ENCODE measurements around the gene LONP2. TPM values are rescaled to one million over a fixed set of nuclear protein-coding genes. Genes with fewer than 3 reads are reported as not detected.

Gene LONP2
- total and polyA plus RNA-seq, 5 donors = 29.3 to 79.3 (median 75.5) TPM

DNA sequence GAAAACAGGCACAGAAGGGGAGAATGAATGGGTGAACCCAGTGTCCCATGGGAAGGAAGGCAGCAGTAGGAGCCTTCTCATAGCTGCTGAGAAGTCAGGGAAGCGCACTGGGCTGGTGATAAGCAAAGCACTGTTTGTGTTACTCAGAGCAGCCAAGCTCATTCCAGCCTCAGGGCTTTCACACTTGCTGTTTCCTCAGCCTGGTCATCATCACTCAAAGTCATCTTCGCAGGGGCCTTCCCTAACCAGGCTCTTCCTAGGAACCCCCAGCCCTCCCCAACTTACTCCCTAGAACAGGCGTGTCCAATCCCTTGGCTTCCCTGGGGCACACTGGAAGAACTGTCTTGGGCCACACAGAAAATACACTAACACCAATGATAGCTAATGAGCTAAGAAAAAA is 32.1 kb upstream of the LONP2 start:
- DNase-seq (no peak), ATAC-seq (no peak)
- no peak overlapping the region for H3K4me3 ChIP-seq (ENCODE audit: low read length)
- H3K9me3 ChIP-seq (ENCODE audit: control insufficient read depth, low read length) = no peaks in the 10 kb centered on the region
- H3K4me1 ChIP-seq (ENCODE audit: control insufficient read depth, insufficient read depth, low read length) = no peaks in the 10 kb centered on the region
- no peak overlapping the region for H3K27ac ChIP-seq (ENCODE audit: low read length)
- WGBS = 63% methylated on average over 3 of the region's 3 CpGs
- no peaks in the 10 kb centered on the region for H3K27me3 ChIP-seq (ENCODE audit: control insufficient read depth, insufficient read depth)
- intact Hi-C loops (cut with DNase I) = no loop called here

DNA sequence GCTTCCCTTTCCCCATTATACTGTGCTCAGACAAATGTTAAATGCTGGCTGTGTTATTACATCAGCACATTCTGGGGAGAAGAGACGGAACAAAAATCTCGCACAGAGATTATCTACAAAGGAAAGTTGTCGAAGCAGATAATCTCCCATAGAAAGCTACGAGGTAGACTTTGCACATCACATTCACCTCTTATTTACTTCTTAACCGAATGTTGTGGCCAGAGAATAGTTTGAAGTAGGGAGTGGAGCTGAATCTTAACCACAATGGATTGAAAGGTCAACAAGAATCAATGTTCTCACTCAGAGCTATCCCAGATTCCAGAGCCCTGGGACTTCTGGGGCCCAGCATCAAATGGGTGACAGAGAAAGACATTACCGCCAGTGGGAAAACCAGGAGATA is 28.4 kb upstream of the LONP2 start:
- 71% methylated on average over 6 of the region's 6 CpGs for WGBS
- Histone ChIP-seq H3K27ac (ENCODE audit: low read length) (no peak overlapping the region), H3K9me3 (ENCODE audit: control insufficient read depth, low read length) (no peaks in the 10 kb centered on the region), H3K27me3 (ENCODE audit: control insufficient read depth, insufficient read depth) (no peaks in the 10 kb centered on the region), H3K4me3 (ENCODE audit: low read length) (no peak overlapping the region), H3K4me1 (ENCODE audit: control insufficient read depth, insufficient read depth, low read length) (no peaks in the 10 kb centered on the region)
- intact Hi-C loops (cut with DNase I) = no loop called here
- DNase-seq (no peak), ATAC-seq (no peak)

DNA sequence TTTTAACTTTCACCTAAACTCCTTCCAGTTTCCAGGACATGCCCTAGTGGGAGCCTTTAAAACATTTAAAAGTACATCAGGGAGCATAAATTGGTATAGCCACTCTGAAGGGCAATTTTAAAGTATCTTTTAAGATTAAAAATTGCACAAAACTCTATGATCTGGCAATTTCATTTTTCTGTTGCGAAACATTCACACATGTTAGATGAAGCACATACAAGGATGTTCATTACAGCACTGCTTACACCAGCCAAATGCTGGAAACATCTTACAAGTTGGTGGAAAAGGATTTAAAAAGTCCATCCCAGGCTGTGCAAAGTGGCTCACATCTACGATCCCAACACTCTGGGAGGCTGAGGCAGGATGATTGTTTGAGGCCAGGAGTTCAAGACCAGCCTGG is 26.4 kb upstream of the LONP2 start:
- Histone ChIP-seq H3K4me1 (ENCODE audit: control insufficient read depth, insufficient read depth, low read length) (no peaks in the 10 kb centered on the region), H3K4me3 (ENCODE audit: low read length) (no peak overlapping the region), H3K9me3 (ENCODE audit: control insufficient read depth, low read length) (no peaks in the 10 kb centered on the region), H3K27ac (ENCODE audit: low read length) (no peak overlapping the region), H3K27me3 (ENCODE audit: control insufficient read depth, insufficient read depth) (no peaks in the 10 kb centered on the region)
- no peak for DNase-seq
- no peak for ATAC-seq
- WGBS = 71% methylated on average over 2 of the region's 2 CpGs
- intact Hi-C loops (cut with DNase I) = no loop called here

DNA sequence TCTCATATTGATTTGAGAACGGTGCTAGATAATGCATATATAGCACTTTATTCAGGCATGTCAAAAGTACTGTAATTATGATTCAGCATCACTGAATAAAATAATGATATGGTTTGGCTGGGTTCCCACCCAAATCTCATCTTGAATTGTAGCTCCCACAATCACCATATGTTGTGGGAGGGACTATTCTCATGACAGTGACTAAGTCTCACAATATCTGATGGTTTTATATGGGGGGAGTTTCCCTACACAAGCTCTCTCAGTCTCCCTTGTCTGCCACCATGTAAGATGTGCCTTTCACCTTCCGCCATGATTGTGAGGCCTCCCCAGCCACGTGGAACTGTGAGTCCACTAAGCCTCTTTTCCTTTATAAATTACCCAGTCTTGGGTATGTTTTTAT is 25.6 kb upstream of the LONP2 start:
- Histone ChIP-seq H3K9me3 (ENCODE audit: control insufficient read depth, low read length) (no peaks in the 10 kb centered on the region), H3K27me3 (ENCODE audit: control insufficient read depth, insufficient read depth) (no peaks in the 10 kb centered on the region), H3K4me1 (ENCODE audit: control insufficient read depth, insufficient read depth, low read length) (no peaks in the 10 kb centered on the region), H3K4me3 (ENCODE audit: low read length) (no peak overlapping the region), H3K27ac (ENCODE audit: low read length) (no peak overlapping the region)
- intact Hi-C loops (cut with DNase I) = no loop called here
- no peak for DNase-seq
- 84% methylated on average over 3 of the region's 3 CpGs for WGBS
- ATAC-seq = no peak

DNA sequence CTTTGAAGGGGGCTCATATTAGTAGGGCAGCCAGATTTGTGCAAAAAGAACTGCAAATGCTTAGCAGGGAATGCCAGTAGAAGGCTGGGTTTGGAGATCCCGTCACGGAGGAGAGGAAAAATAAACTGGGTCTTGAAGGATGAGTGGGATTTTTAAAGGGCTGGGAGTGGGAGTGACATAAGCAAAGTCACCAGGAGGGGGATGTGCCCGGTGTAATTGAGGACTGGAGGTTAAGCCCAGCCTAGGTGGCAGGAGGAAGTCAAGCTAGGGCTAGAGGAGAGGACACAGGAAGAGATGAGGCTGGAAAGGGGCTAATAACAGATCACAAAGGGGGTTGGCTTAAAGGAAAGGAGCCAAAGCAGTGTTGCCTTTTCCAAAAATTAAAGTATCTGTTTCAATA is 23.2 kb upstream of the LONP2 start:
- ATAC-seq = no peak
- no peaks in the 10 kb centered on the region for H3K4me1 ChIP-seq (ENCODE audit: control insufficient read depth, insufficient read depth, low read length)
- intact Hi-C loops (cut with DNase I) = no loop called here
- DNase-seq = no peak
- no peaks in the 10 kb centered on the region for H3K27me3 ChIP-seq (ENCODE audit: control insufficient read depth, insufficient read depth)
- no peak overlapping the region for H3K4me3 ChIP-seq (ENCODE audit: low read length)
- WGBS = 69% methylated on average over 3 of the region's 3 CpGs
- H3K9me3 ChIP-seq (ENCODE audit: control insufficient read depth, low read length) = no peaks in the 10 kb centered on the region
- H3K27ac ChIP-seq (ENCODE audit: low read length) = no peak overlapping the region

DNA sequence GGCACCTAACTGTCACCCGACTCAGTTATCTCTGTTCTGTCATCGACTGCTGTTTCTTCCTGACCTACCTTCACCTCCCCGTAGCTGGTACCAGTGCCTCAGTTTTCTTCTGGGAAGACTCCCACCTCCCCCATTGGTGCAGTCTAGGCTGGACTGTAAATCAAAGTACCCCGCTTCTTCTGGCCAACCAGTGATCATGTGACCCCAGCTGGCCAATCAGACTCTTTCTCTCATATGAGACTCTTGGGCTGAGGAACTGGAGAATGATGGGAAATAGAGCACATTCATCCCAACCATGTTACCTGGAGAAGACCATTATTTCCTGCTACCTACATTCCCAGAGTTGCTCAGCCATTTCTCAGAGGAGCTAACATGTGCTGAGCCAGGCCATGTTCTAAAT is 20.6 kb upstream of the LONP2 start:
- Histone ChIP-seq H3K9me3 (ENCODE audit: control insufficient read depth, low read length) (no peaks in the 10 kb centered on the region), H3K27ac (ENCODE audit: low read length) (no peak overlapping the region), H3K27me3 (ENCODE audit: control insufficient read depth, insufficient read depth) (no peaks in the 10 kb centered on the region), H3K4me3 (ENCODE audit: low read length) (no peak overlapping the region), H3K4me1 (ENCODE audit: control insufficient read depth, insufficient read depth, low read length) (no peaks in the 10 kb centered on the region)
- DNase-seq (no peak), ATAC-seq (no peak)
- intact Hi-C loops (cut with DNase I) = no loop called here
- 85% methylated on average over 4 of the region's 4 CpGs for WGBS

DNA sequence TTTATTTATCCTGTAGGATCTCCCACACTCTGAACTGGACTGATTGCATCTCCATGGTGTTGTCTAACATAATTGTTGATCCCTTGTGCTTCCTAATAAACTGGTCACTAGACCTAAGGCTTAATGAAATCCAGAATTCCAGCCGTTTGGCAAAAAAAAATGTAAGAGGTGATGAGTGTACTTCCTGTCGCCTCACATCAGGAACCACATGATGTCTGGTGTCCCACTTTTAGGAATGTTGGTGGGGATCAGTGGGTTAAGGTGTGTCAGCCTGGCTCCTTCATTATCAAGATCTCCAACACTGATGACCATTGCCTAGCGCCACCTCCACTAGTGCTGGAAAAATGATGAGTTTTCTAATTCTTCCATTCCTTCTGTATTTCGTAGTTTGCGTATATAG is 18.6 kb upstream of the LONP2 start:
- H3K9me3 ChIP-seq (ENCODE audit: control insufficient read depth, low read length) = no peaks in the 10 kb centered on the region
- H3K27ac ChIP-seq (ENCODE audit: low read length) = no peak overlapping the region
- no peaks in the 10 kb centered on the region for H3K27me3 ChIP-seq (ENCODE audit: control insufficient read depth, insufficient read depth)
- intact Hi-C loops (cut with DNase I) = no loop called here
- WGBS = 73% methylated on average over 5 of the region's 5 CpGs
- ATAC-seq (no peak), DNase-seq (no peak)
- no peak overlapping the region for H3K4me3 ChIP-seq (ENCODE audit: low read length)
- H3K4me1 ChIP-seq (ENCODE audit: control insufficient read depth, insufficient read depth, low read length) = no peaks in the 10 kb centered on the region

DNA sequence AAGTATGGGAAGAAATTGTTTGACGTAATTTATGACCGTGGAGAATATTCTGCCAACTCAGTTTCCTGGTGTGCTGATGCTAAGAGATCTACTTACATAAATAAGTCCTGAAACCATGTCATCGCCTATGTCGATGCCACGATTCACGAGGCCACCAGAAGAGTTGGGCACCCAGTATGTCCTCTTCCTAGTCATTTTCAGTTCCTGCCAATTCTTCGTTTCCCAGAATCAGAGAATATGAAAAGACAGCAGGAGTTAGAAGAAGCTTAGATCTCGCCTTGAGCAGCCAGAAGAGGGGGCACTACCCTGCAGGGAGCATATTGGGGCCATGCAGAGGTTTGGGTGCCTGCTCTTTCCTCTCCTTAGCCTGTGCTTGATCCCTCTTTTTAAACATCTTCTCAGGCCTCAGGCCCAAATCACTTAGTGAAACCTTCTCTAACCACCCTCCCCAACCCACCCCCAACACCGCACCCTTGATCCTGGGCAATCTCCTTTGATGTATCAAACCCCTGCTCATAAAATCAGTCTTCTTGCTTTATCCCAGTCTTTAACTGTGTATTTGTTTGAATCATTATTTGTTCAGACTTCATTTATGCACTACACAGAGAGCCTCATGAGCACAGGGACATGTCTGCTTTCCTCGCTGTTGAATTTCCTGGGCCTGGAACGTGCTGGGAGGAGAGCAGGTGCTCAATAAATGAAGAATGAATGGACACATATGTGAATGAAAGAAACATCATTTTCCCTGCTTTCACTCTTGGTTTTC is 12.2 kb upstream of the LONP2 start:
- intact Hi-C loops (cut with DNase I) = loop anchor here in 2 of 4 donors (10.0 kb wide), 1 partner anchor 393 kb away; no protein-coding TSS in a partner anchor
- peak in 1 of 2 donors; percentile 55 for ATAC-seq
- WGBS = 60% methylated on average over 11 of the region's 11 CpGs
- Histone ChIP-seq H3K27ac (ENCODE audit: low read length) (no peak overlapping the region), H3K9me3 (ENCODE audit: control insufficient read depth, low read length) (no peaks in the 10 kb centered on the region), H3K4me1 (ENCODE audit: control insufficient read depth, insufficient read depth, low read length) (no peaks in the 10 kb centered on the region), H3K27me3 (ENCODE audit: control insufficient read depth, insufficient read depth) (no peaks in the 10 kb centered on the region), H3K4me3 (ENCODE audit: low read length) (no peak overlapping the region)
- peak in 1 of 3 donors; percentile 50 for DNase-seq

DNA sequence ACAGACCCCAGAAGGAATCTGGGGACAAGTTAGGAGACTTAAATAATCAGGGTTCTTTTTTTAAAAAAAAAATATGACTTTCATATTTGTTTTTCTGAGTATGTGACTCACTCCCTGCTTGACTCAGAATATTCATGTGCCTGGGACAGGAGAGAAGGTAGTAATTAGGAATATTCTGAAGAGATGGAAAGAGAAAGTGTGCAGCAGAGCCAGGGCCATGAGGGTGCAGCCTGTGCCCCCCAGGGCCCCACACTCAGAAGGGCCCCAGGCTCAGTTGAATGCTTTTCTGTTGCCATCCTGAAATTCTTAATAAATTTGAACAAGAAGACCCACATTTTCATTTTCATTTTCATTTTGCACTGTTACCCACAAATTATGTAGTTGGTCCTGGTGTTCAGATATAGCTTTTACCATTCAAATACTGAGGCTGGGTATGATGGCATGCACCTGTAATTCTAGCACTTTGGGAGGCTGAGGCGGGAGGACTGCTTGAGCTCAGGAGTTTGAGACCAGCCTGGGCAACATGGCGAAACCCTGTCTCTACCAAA is 11.5 kb upstream of the LONP2 start:
- ATAC-seq (no peak), DNase-seq (no peak)
- Histone ChIP-seq H3K4me1 (ENCODE audit: control insufficient read depth, insufficient read depth, low read length) (no peaks in the 10 kb centered on the region), H3K27ac (ENCODE audit: low read length) (no peak overlapping the region), H3K27me3 (ENCODE audit: control insufficient read depth, insufficient read depth) (no peaks in the 10 kb centered on the region), H3K4me3 (ENCODE audit: low read length) (no peak overlapping the region), H3K9me3 (ENCODE audit: control insufficient read depth, low read length) (no peaks in the 10 kb centered on the region)
- intact Hi-C loops (cut with DNase I) = loop anchor here in 2 of 4 donors (10.0 kb wide), 1 partner anchor 392 kb away; no protein-coding TSS in a partner anchor
- WGBS = 91% methylated on average over 2 of the region's 2 CpGs

DNA sequence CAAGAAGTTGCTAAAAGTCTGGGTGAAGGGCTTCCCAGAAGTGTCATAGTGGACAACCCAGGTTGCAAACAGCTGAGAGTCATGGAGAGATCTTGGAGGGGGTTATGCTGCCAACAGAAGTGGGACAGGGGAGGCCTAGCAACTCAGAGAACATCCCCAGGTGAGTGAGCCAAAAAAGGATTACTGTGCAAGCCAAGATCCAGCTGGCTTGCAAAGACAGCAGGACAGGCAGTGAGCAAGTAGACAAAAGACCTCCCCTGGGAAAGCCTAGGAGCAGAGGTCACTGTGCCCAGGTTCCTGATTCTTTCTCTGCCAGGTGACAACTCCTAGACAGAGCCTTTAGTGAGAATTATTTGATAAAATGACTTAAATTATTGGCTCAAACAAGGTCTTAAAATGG is 9.5 kb upstream of the LONP2 start:
- intact Hi-C loops (cut with DNase I) = loop anchor here in 2 of 4 donors (10.0 kb wide), 1 partner anchor 390 kb away; no protein-coding TSS in a partner anchor
- DNase-seq (no peak), ATAC-seq (no peak)
- no peaks in the 10 kb centered on the region for H3K9me3 ChIP-seq (ENCODE audit: control insufficient read depth, low read length)
- H3K4me1 ChIP-seq (ENCODE audit: control insufficient read depth, insufficient read depth, low read length) = no peaks in the 10 kb centered on the region
- no peak overlapping the region for H3K27ac ChIP-seq (ENCODE audit: low read length)
- no peaks in the 10 kb centered on the region for H3K27me3 ChIP-seq (ENCODE audit: control insufficient read depth, insufficient read depth)
- H3K4me3 ChIP-seq (ENCODE audit: low read length) = no peak overlapping the region

DNA sequence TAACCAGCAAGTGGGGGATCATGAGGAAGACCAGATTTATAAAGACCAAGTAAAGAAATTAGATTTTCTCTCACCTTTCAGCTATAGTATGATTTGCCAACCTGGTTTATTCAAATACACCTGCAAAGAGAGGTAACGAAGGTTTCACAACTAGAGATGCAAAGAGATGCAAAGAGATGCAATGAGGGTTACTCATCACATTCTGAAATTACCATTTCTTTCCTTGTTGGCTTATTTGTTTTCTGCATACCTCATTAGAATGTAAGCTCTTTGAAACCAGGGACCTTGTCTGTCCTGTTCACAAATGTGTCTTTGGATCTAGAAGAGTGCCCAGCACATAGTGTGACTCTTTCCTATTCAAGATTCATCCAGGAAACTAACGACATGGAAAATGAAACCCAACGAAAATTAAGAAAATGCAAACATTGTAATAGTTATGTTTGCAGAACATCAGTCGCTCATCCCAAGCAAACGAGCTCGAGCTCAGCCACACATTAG is 9.0 kb upstream of the LONP2 start:
- Histone ChIP-seq H3K27ac (ENCODE audit: low read length) (no peak overlapping the region), H3K4me1 (ENCODE audit: control insufficient read depth, insufficient read depth, low read length) (no peaks in the 10 kb centered on the region), H3K27me3 (ENCODE audit: control insufficient read depth, insufficient read depth) (no peaks in the 10 kb centered on the region), H3K4me3 (ENCODE audit: low read length) (no peak overlapping the region), H3K9me3 (ENCODE audit: control insufficient read depth, low read length) (no peaks in the 10 kb centered on the region)
- ATAC-seq (no peak), DNase-seq (no peak)
- intact Hi-C loops (cut with DNase I) = loop anchor here in 2 of 4 donors (10.0 kb wide), 1 partner anchor 390 kb away; no protein-coding TSS in a partner anchor
- 67% methylated on average over 6 of the region's 6 CpGs for WGBS
